Common myeloid progenitor, CD34-positive (primary cell): ENCODE data around the gene CCDC116.
"Not testable (repeated sequence)": the region's sequence is repeated elsewhere in the genome, so short reads cannot be mapped to it uniquely, and the experiment has no call there.

ENCODE experiments used
- CTCF ChIA-PET: fragments of 350-600 bp; sonication (Branson Sonifier 250); formaldehyde crosslinking; loops from one replicate; lab custom pipeline; 2021; ENCODE audit warnings: antibody characterized with exemption; lab: Charles Lee
- POLR2A ChIA-PET: fragments of 350-600 bp; sonication (Branson Sonifier 250); formaldehyde crosslinking; loops from one replicate; lab custom pipeline; 2021; ENCODE audit warnings: antibody characterized with exemption; lab: Charles Lee
- DNase-seq, 3 donors: peaks; one replicate each; pipeline versions ENCODE4 v3.0.0 to v3.0.0-alpha.2; 2013
- H3K27ac ChIP-seq, 2 experiments: 1 replicate in 1 of 2; 2 replicates in 1 of 2; pipeline ENCODE4 v1.7.0; 2013; ENCODE audit warnings: inconsistent platforms in 2 of 2, low read length in 2 of 2, mild to moderate bottlenecking in 2 of 2, low read depth in 1 of 2, moderate library complexity in 1 of 2; ENCODE audit not compliant: severe bottlenecking in 2 of 2, insufficient read depth in 1 of 2, poor library complexity in 1 of 2
- H3K27me3 ChIP-seq, 5 experiments: replicated peaks in 2 of 5; 1 replicate in 3 of 5; 2 replicates in 2 of 5; pipeline versions ENCODE4 v1.6.1 to v1.7.0; 2013; ENCODE audit warnings: low read length in 4 of 5, mild to moderate bottlenecking in 2 of 5, moderate library complexity in 2 of 5, inconsistent platforms in 1 of 5; ENCODE audit not compliant: insufficient read depth in 5 of 5, control insufficient read depth in 4 of 5
- H3K36me3 ChIP-seq, 4 experiments: 1 replicate in 2 of 4; 2 replicates in 2 of 4; pipeline versions ENCODE4 v1.6.1 to v1.7.0; 2013; ENCODE audit warnings: low read length in 3 of 4, control low read depth in 1 of 4, mild to moderate bottlenecking in 1 of 4; ENCODE audit not compliant: control insufficient read depth in 4 of 4, insufficient read depth in 4 of 4
- H3K4me1 ChIP-seq, 4 experiments: 1 replicate in 3 of 4; 2 replicates in 1 of 4; pipeline versions ENCODE4 v1.6.1 to v1.7.1; 2013; ENCODE audit warnings: low read length in 3 of 4, mild to moderate bottlenecking in 3 of 4, control low read depth in 1 of 4, inconsistent platforms in 1 of 4, moderate library complexity in 1 of 4; ENCODE audit not compliant: control insufficient read depth in 4 of 4, insufficient read depth in 4 of 4; ENCODE audit errors: control extremely low read depth in 1 of 4
- H3K4me3 ChIP-seq, 7 experiments: 1 replicate in 4 of 7; 2 replicates in 3 of 7; pipeline versions ENCODE4 v1.5.1 to v1.7.0; 2013; ENCODE audit warnings: mild to moderate bottlenecking in 7 of 7, low read length in 6 of 7, moderate library complexity in 6 of 7, inconsistent platforms in 2 of 7, low read depth in 2 of 7, control low read depth in 1 of 7; ENCODE audit not compliant: insufficient read depth in 4 of 7, control insufficient read depth in 1 of 7; ENCODE audit errors: extremely low read depth in 1 of 7
- H3K9me3 ChIP-seq, 5 experiments: 1 replicate in 4 of 5; 2 replicates in 1 of 5; pipeline versions ENCODE4 v1.6.1 to v1.7.1; 2013; ENCODE audit warnings: low read length in 4 of 5, mild to moderate bottlenecking in 2 of 5, inconsistent platforms in 1 of 5, low read depth in 1 of 5, moderate library complexity in 1 of 5; ENCODE audit not compliant: control insufficient read depth in 4 of 5, insufficient read depth in 2 of 5; ENCODE audit errors: control extremely low read depth in 1 of 5
- WGBS: methylation state at CpG from one replicate; pipeline ENCODE4 v1.1.5; 2013; ENCODE audit not compliant: insufficient coverage; 5-methylcytosine and 5-hydroxymethylcytosine counted together

Gene CCDC116

GRCh38 chr22:21642584-21643448 is 10.3 kb downstream of the CCDC116 start:
- Histone ChIP-seq H3K36me3 (peaks cover 0 to 14% (median 2%) of the 10 kb centered on the region in 4 experiments), H3K4me1 (peaks cover 3 to 30% (median 24%) of the 10 kb centered on the region in 4 experiments), H3K27ac (peak overlapping the region; percentile 54 to 95), H3K9me3 (no peaks in the 10 kb centered on the region), H3K27me3 (peaks cover 0 to 5% (median 0%) of the 10 kb centered on the region in 5 experiments), H3K4me3 (peak overlapping the region; percentile 13 to 74 (median 66))
- POLR2A ChIA-PET, result interaction anchor here (0.7 to 3.4 kb wide), 9 partner anchors 8 to 70 kb away, joined by 3 to 41 read pairs (median 3); partner anchors contain the start of genes CCDC116, PPIL2 and YDJC
- 2% methylated on average over 54 of the region's 56 CpGs for WGBS
- CTCF ChIA-PET, result interaction anchor here (0.8 to 9.2 kb wide), 6 partner anchors 9 to 79 kb away, joined by 3 to 174 read pairs (median 6); partner anchors contain the start of genes CCDC116 and YDJC
- DNase-seq, result peak; percentile 55 to 59 (median 56)

- Histone ChIP-seq H3K36me3 (peaks cover 0 to 17% (median 3%) of the 10 kb centered on the region in 4 experiments), H3K4me1 (peaks cover 3 to 30% (median 24%) of the 10 kb centered on the region in 4 experiments), H3K27ac (peak overlapping the region in 1 of 2 experiments; percentile 95), H3K4me3 (peak overlapping the region in 3 of 7 experiments; percentile 71 to 74 (median 74)), H3K27me3 (peaks cover 0 to 5% (median 0%) of the 10 kb centered on the region in 5 experiments), H3K9me3 (no peaks in the 10 kb centered on the region)
- ChIA-PET CTCF (interaction anchor here (1.4 to 9.2 kb wide), 4 partner anchors 8 to 18 kb away, joined by 8 to 174 read pairs (median 14); partner anchors contain the start of genes CCDC116 and YDJC), POLR2A (interaction anchor here (1.5 to 3.4 kb wide), 2 partner anchors 9 to 14 kb away, joined by 3 to 41 read pairs; partner anchors contain the start of gene YDJC)
- DNase-seq, result peak in 2 of 3 donors; percentile 36 to 45
- 92% methylated on average over 21 of the region's 22 CpGs for WGBS
Measured at GRCh38 chr22:21643533-21644357, 11.2 kb downstream of the CCDC116 start.

GRCh38 chr22:21645513-21645912 is 13.0 kb downstream of the CCDC116 start:
- H3K27me3 ChIP-seq, H3K9me3 ChIP-seq, DNase-seq, H3K4me3 ChIP-seq, H3K27ac ChIP-seq: not testable (repeated sequence)
- H3K36me3 ChIP-seq, result peaks cover 0 to 24% (median 3%) of the 10 kb centered on the region in 4 experiments
- 98% methylated on average over 5 of the region's 6 CpGs for WGBS
- CTCF ChIA-PET, result interaction anchor here (1.0 to 9.2 kb wide), 4 partner anchors 10 to 19 kb away, joined by 4 to 174 read pairs (median 16); partner anchors contain the start of genes CCDC116 and YDJC
- peaks cover 3 to 30% (median 24%) of the 10 kb centered on the region in 4 experiments for H3K4me1 ChIP-seq
- POLR2A ChIA-PET, result interaction anchor here (0.7 to 1.0 kb wide), 2 partner anchors 15 to 16 kb away, joined by 3 to 4 read pairs; no protein-coding TSS in a partner anchor

GRCh38 chr22:21646608-21647590 is 14.3 kb downstream of the CCDC116 start:
- DNase-seq, result peak; percentile 81 to 93 (median 86)
- WGBS, result 60% methylated on average over 11 of the region's 14 CpGs
- Histone ChIP-seq H3K9me3 (no peaks in the 10 kb centered on the region), H3K27ac (no peak overlapping the region), H3K4me1 (peaks cover 5 to 31% (median 29%) of the 10 kb centered on the region in 4 experiments), H3K27me3 (no peaks in the 10 kb centered on the region), H3K36me3 (peaks cover 0 to 24% (median 3%) of the 10 kb centered on the region in 4 experiments), H3K4me3 (no peak overlapping the region)
- ChIA-PET POLR2A (interaction anchor here (1.3 to 1.4 kb wide), 2 partner anchors 16 to 18 kb away, joined by 3 to 4 read pairs; partner anchors contain the start of gene YDJC), CTCF (interaction anchor here (0.9 to 9.2 kb wide), 11 partner anchors 9 to 197 kb away, joined by 3 to 174 read pairs (median 5); partner anchors contain the start of genes CCDC116, PPIL2 and YDJC)

- Histone ChIP-seq H3K9me3 (no peaks in the 10 kb centered on the region), H3K4me1 (peaks cover 5 to 26% (median 24%) of the 10 kb centered on the region in 4 experiments), H3K4me3 (no peak overlapping the region), H3K36me3 (peaks cover 0 to 25% (median under 1%) of the 10 kb centered on the region in 4 experiments), H3K27me3 (no peaks in the 10 kb centered on the region), H3K27ac (no peak overlapping the region)
- POLR2A ChIA-PET, result no interaction called here
- no peak for DNase-seq
- CTCF ChIA-PET, result interaction anchor here (1.4 kb wide), 1 partner anchor 23 kb away, joined by 3 read pairs; no protein-coding TSS in a partner anchor
- WGBS, result 100% methylated on average over 6 of the region's 7 CpGs
Measured at GRCh38 chr22:21650280-21650679, 17.7 kb downstream of the CCDC116 start.
